ENCODE measurements around the gene SGO2. TPM values are rescaled to one million over a fixed set of nuclear protein-coding genes. Genes with fewer than 3 reads are reported as not detected.
A peak's percentile ranks its signal among the peaks of the same experiment; 100 is the strongest.

SGO2 gene
- total and polyA plus RNA-seq, 8 donors, result 0.58 to 6.7 (median 1.2) TPM

DNA sequence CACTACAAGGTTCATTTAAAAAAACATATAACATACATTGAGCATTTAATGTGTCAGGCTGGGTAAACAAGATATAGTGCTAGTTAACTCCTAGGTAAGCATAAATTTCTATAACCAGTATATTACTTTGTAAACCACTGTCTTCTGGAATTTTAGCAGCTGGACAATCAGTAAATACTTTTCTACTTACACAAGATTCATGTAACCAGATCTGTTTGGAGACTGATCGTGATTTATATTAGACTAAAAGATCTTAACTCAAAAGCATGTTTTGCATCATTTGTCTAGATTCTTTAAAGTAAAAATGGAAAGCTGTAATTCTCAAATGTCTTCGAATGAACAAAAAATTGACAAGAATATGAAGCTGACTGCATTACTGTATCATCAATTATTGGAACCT is 941 bp upstream of the SGO2 start:
- WGBS, 5 donors, result 41 to 58% (median 56%) methylated on average over 2 of the region's 2 CpGs
- peaks cover 6 to 11% (median 10%) of the 10 kb centered on the region in 4 donors for H3K4me1 ChIP-seq
- H3K4me3 ChIP-seq, result peak overlapping the region in 1 of 4 donors; percentile 98
- TF ChIP-seq POLR2A (IDR thresholded peaks at IDR 0.05) (no peak), EP300 (IDR thresholded peaks at IDR 0.05) (no peak), POLR2AphosphoS5 (IDR thresholded peaks at IDR 0.05) (no peak), CTCF (IDR thresholded peaks at IDR 0.05) (no peak)
- no peak for DNase-seq
- H3K27ac ChIP-seq, result no peak overlapping the region
- H3K27me3 ChIP-seq, result peaks cover 0 to 12% (median 0%) of the 10 kb centered on the region in 3 donors
- intact Hi-C loops (cut with DNase I; ENCODE audit: low total_unique reads), result no loop called here
- no peaks in the 10 kb centered on the region for H3K9me3 ChIP-seq
- H3K36me3 ChIP-seq, result no peaks in the 10 kb centered on the region

DNA sequence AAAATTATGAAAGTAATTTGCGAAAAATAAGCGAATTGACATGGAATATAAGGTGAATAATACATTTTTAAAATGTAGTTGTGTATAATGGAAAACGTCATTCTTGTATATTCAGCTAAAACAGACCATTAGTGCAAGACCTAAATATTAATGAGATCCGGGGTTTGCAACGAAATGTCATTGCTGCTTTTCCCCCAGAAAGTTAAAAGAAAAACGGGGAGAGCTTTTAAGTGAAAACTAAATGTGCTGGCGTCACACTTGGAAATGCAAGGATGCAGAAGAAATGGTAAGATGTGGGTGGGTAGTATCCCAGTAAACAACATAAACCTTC is 491 bp upstream of the SGO2 start:
- no peak for DNase-seq
- intact Hi-C loops (cut with DNase I; ENCODE audit: low total_unique reads), result no loop called here
- no peaks in the 10 kb centered on the region for H3K36me3 ChIP-seq
- TF ChIP-seq POLR2AphosphoS5 (IDR thresholded peaks at IDR 0.05) (no peak), POLR2A (IDR thresholded peaks at IDR 0.05) (no peak), CTCF (IDR thresholded peaks at IDR 0.05) (no peak), EP300 (IDR thresholded peaks at IDR 0.05) (no peak)
- peaks cover 6 to 11% (median 10%) of the 10 kb centered on the region in 4 donors for H3K4me1 ChIP-seq
- H3K4me3 ChIP-seq, result peak overlapping the region; percentile 69 to 98 (median 88)
- H3K27ac ChIP-seq, result peak overlapping the region; percentile 28 to 80 (median 68)
- H3K9me3 ChIP-seq, result no peaks in the 10 kb centered on the region
- 12 to 26% (median 24%) methylated on average over 7 of the region's 7 CpGs for WGBS, 5 donors
- H3K27me3 ChIP-seq, result peaks cover 0 to 12% (median 0%) of the 10 kb centered on the region in 3 donors

GRCh38 chr2:200528228-200528627 is 2.2 kb downstream of the SGO2 start:
- DNase-seq, result no peak
- intact Hi-C loops (cut with DNase I; ENCODE audit: low total_unique reads), result no loop called here
- Histone ChIP-seq H3K4me1 (peaks cover 6 to 11% (median 10%) of the 10 kb centered on the region in 4 donors), H3K4me3 (no peak overlapping the region), H3K36me3 (no peaks in the 10 kb centered on the region), H3K27ac (no peak overlapping the region), H3K9me3 (no peaks in the 10 kb centered on the region), H3K27me3 (peaks cover 0 to 4% (median 0%) of the 10 kb centered on the region in 3 donors)
- 65 to 89% (median 85%) methylated on average over 2 to 3 of the region's 3 CpGs for WGBS, 5 donors
- TF ChIP-seq EP300 (IDR thresholded peaks at IDR 0.05), result no peak
- no peak for TF ChIP-seq CTCF (IDR thresholded peaks at IDR 0.05)
- TF ChIP-seq POLR2A (IDR thresholded peaks at IDR 0.05), result no peak
- TF ChIP-seq POLR2AphosphoS5 (IDR thresholded peaks at IDR 0.05), result no peak

DNA sequence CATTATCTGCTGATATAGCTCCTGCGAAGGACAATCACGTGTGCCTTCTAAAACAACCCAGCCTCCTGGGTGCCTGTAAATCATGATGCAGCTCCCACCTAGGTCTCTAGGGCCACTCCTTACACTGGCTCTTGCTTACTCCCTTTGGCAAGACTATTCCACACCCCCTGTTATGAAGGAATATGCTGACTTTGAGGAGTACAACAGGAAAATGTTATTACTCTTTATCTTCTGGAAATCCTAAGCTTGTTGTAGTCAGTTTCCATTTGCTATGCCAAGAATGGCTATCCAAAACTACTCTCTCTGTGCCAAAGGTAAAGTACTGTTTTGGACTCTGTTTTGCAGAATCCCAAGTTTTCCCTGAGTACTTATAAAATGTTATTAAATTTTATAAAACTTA is 7.7 kb downstream of the SGO2 start:
- no peak for TF ChIP-seq CTCF (IDR thresholded peaks at IDR 0.05)
- no peak for TF ChIP-seq POLR2A (IDR thresholded peaks at IDR 0.05)
- TF ChIP-seq POLR2AphosphoS5 (IDR thresholded peaks at IDR 0.05), result no peak
- TF ChIP-seq EP300 (IDR thresholded peaks at IDR 0.05), result no peak
- no peaks in the 10 kb centered on the region for H3K4me1 ChIP-seq
- intact Hi-C loops (cut with DNase I; ENCODE audit: low total_unique reads), result no loop called here
- 83 to 98% (median 92%) methylated on average over 2 of the region's 2 CpGs for WGBS, 5 donors
- no peaks in the 10 kb centered on the region for H3K27me3 ChIP-seq
- H3K4me3 ChIP-seq, result no peak overlapping the region
- no peaks in the 10 kb centered on the region for H3K36me3 ChIP-seq
- no peak overlapping the region for H3K27ac ChIP-seq
- DNase-seq, result peak in 1 of 2 donors; percentile 18
- H3K9me3 ChIP-seq, result no peaks in the 10 kb centered on the region
